Ascending aorta (tissue), 2 donors: Measurements from ENCODE around the gene BRI3BP. TPM values are rescaled to one million over a fixed set of nuclear protein-coding genes. Genes with fewer than 3 reads are reported as not detected.
"Not testable (repeated sequence)": the region's sequence is repeated elsewhere in the genome, so short reads cannot be mapped to it uniquely, and the experiment has no call there.

Experiments
- DNase-seq, 2 donors: peaks; one replicate each; pipeline ENCODE4 v3.0.0-alpha.2; 2019; ENCODE audit warnings: low spot score in 2 of 2
- H3K27ac ChIP-seq, 2 donors: fragments of 200-600 bp; sonication (generic); one replicate each; pipeline ENCODE4 v1.5.1; 2016 to 2017; ENCODE audit warnings: mild to moderate bottlenecking in 1 of 2
- H3K27me3 ChIP-seq: fragments of 200-600 bp; sonication (generic); one replicate; pipeline ENCODE4 v1.5.1; 2017
- H3K36me3 ChIP-seq, 2 donors: fragments of 200-600 bp; sonication (generic); one replicate each; pipeline ENCODE4 v1.5.1; 2016
- H3K4me1 ChIP-seq, 2 donors: fragments of 200-600 bp; sonication (generic); one replicate each; pipeline ENCODE4 v1.5.1; 2016 to 2017; ENCODE audit warnings: mild to moderate bottlenecking in 1 of 2
- H3K4me3 ChIP-seq, 2 donors: fragments of 200-600 bp; sonication (generic); one replicate each; pipeline ENCODE4 v1.5.1; 2016 to 2017; ENCODE audit warnings: mild to moderate bottlenecking in 1 of 2
- H3K9me3 ChIP-seq, 2 donors: fragments of 200-600 bp; sonication (generic); one replicate each; pipeline ENCODE4 v1.5.1; 2016
- intact Hi-C: fragments of 100-400 bp; cut with DNase I; formaldehyde crosslinking; loops from one replicate; pipeline ENCODE4 v1.15.1; 2023
- total RNA-seq: library from RNA; depleted of rRNA; stranded (reverse); fragments of >200 nt; gene quantifications from one replicate; pipeline ENCODE4 v1.1.0, GENCODE V29; 2016
- TF ChIP-seq, protein P1 (sequence below), 3 experiments: fragments of 200-600 bp in 2 of 3; fragments of 450-650 bp in 1 of 3; sonication (generic) in 2 of 3; IDR thresholded peaks; one replicate each; pipeline ENCODE4 v1.5.1; 2016 to 2019; ENCODE audit warnings: antibody characterized with exemption in 3 of 3, mild to moderate bottlenecking in 1 of 3, moderate library complexity in 1 of 3

BRI3BP gene
- total RNA-seq, 1 donor from 2014 or later: 2.1 TPM

DNA sequence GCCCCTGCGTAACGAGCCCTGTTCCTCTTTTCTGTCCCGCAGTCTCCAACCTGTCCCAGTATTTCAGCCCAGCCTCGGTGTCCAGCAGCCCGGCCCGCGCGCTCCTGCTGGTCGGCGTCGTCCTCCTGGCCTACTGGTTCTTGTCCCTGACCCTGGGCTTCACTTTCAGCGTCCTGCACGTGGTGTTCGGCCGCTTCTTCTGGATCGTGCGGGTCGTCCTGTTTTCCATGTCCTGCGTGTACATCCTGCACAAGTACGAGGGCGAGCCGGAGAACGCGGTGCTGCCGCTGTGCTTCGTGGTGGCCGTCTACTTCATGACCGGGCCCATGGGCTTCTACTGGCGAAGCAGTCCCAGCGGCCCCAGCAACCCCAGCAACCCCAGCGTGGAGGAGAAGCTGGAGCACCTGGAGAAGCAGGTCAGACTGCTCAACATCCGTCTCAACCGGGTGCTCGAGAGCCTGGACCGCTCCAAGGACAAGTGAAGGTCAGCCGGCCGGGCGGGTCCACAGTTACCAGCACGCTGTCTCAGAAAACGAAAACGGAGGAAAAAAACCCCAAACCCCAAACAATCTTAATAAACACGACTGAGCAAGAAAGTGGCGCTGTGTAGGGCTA, 31.6 kb downstream of the BRI3BP start:
- TF ChIP-seq, protein P1, sequence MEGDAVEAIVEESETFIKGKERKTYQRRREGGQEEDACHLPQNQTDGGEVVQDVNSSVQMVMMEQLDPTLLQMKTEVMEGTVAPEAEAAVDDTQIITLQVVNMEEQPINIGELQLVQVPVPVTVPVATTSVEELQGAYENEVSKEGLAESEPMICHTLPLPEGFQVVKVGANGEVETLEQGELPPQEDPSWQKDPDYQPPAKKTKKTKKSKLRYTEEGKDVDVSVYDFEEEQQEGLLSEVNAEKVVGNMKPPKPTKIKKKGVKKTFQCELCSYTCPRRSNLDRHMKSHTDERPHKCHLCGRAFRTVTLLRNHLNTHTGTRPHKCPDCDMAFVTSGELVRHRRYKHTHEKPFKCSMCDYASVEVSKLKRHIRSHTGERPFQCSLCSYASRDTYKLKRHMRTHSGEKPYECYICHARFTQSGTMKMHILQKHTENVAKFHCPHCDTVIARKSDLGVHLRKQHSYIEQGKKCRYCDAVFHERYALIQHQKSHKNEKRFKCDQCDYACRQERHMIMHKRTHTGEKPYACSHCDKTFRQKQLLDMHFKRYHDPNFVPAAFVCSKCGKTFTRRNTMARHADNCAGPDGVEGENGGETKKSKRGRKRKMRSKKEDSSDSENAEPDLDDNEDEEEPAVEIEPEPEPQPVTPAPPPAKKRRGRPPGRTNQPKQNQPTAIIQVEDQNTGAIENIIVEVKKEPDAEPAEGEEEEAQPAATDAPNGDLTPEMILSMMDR (IDR thresholded peaks at IDR 0.05): no peak
- no peak overlapping the region for H3K27ac ChIP-seq
- no peak for DNase-seq

DNA sequence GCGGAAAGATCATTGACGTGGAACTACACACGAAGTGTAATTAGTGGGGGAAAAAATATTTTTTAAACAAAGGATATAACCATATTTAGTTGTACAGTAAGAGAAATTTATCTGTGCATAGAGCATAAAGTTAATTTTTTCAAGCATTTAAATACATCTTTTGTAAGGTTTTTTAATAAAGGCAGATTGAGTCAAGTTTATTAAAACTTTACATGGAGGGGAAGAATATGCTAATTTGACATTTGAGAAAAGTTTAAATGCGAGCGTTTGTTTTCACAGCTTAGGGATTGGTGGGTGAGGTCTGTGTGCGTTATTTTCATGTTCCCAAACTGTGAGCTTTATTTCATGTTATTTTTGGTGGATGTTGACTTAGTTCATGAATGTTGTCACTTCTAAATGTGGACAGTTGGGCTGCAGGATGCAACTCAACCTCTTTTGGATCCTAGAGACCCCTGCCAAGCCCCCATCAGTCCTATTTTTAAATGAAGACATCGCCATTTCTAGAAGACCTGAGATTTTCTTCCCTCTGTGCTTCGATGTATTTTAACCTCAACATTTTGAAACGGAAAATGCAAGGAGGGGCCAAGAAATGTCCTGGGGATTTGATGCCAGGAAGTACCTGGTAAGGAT, 32.3 kb downstream of the BRI3BP start:
- Histone ChIP-seq H3K27ac (no peak overlapping the region), H3K9me3 (no peaks in the 10 kb centered on the region), H3K36me3 (no peaks in the 10 kb centered on the region), H3K4me3 (no peak overlapping the region), H3K4me1 (no peaks in the 10 kb centered on the region), H3K27me3 (no peaks in the 10 kb centered on the region)
- intact Hi-C loops: no loop called here
- TF ChIP-seq, protein P1 (IDR thresholded peaks at IDR 0.05): no peak
- no peak for DNase-seq

More for the DNA sequence above, 31.6 kb downstream of the BRI3BP start:
- Histone ChIP-seq H3K36me3 (no peaks in the 10 kb centered on the region), H3K4me1 (no peaks in the 10 kb centered on the region), H3K27me3 (no peaks in the 10 kb centered on the region), H3K9me3 (no peaks in the 10 kb centered on the region), H3K4me3 (no peak overlapping the region)
- intact Hi-C loops: no loop called here

DNA sequence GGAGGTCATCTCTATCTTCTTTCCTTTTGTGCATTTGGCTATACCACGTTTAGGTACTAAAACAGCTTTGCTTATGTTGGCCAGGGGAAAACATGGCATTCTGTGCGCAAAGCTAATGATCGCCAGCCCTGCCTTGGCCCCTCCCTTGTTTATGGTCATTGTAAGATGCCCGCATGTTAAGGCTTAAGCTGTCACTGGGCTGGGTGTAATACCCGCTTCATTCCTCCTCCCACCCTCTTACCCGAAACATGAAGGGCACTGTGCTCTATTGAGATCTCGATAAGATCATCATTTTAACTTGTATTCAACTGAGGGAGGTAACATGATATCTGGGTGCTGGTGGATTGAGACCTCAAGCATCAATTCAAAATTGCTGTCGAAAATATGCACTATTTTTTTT, 34.7 kb downstream of the BRI3BP start:
- no peak for DNase-seq
- H3K4me3 ChIP-seq: no peak overlapping the region
- no peaks in the 10 kb centered on the region for H3K27me3 ChIP-seq
- TF ChIP-seq, protein P1 (IDR thresholded peaks at IDR 0.05): no peak
- no peaks in the 10 kb centered on the region for H3K9me3 ChIP-seq
- intact Hi-C loops: no loop called here
- H3K27ac ChIP-seq: no peak overlapping the region
- H3K4me1 ChIP-seq: no peaks in the 10 kb centered on the region
- no peaks in the 10 kb centered on the region for H3K36me3 ChIP-seq

DNA sequence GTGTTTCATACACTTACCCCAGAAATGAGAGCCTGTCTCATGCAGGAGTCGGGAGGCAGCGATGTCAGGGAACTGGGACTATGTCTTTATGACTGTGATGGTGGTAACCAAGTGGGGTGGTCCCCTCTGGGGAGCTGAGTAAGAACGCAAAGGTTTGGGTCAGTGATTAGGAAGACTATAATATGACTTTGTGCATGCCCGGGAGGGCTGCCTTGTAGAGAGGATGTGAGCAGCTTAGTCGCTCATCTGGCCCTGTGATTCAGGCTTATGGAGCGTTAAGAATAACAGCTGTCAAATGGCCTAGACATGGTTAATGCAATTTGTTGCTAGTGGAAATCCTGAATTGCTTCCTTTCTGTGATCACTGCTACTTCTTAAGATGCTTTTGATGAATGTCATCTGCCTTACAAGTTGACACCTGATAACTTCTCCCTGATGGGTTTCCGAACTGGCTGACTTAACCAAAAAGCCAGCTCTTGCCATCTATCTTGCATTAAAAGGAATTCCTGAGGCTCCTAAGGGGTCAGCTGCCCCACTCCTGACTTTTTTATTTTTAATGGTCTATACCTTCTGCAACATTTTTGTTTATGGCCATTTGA, 36.4 kb downstream of the BRI3BP start:
- no peak overlapping the region for H3K27ac ChIP-seq
- no peaks in the 10 kb centered on the region for H3K4me1 ChIP-seq
- TF ChIP-seq, protein P1 (IDR thresholded peaks at IDR 0.05): no peak
- intact Hi-C loops: no loop called here
- H3K9me3 ChIP-seq: no peaks in the 10 kb centered on the region
- no peak overlapping the region for H3K4me3 ChIP-seq
- DNase-seq: no peak
- no peaks in the 10 kb centered on the region for H3K36me3 ChIP-seq
- H3K27me3 ChIP-seq: no peaks in the 10 kb centered on the region

DNA sequence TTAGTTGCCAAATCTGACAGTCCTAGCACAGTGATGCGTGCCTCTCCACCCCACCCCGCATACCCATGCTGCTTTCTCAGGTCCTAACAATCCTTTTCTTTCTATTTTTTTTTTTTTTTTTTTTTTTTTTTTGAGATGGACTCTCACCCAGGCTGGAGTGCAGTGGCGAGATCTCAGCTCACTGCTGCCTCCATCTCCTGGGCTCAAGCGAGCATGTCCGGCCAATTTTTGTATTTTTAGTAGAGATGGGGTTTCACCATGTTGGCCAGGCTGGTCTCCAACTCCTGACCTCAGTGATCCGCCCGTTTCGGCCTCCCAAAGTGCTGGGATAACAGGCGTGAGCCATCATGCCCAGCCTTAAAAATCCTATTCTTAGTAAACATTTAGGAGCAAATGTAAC, 38.0 kb downstream of the BRI3BP start:
- DNase-seq, H3K4me3 ChIP-seq, H3K36me3 ChIP-seq, intact Hi-C loops, H3K4me1 ChIP-seq, H3K27me3 ChIP-seq, H3K27ac ChIP-seq, H3K9me3 ChIP-seq: not testable (repeated sequence)

DNA sequence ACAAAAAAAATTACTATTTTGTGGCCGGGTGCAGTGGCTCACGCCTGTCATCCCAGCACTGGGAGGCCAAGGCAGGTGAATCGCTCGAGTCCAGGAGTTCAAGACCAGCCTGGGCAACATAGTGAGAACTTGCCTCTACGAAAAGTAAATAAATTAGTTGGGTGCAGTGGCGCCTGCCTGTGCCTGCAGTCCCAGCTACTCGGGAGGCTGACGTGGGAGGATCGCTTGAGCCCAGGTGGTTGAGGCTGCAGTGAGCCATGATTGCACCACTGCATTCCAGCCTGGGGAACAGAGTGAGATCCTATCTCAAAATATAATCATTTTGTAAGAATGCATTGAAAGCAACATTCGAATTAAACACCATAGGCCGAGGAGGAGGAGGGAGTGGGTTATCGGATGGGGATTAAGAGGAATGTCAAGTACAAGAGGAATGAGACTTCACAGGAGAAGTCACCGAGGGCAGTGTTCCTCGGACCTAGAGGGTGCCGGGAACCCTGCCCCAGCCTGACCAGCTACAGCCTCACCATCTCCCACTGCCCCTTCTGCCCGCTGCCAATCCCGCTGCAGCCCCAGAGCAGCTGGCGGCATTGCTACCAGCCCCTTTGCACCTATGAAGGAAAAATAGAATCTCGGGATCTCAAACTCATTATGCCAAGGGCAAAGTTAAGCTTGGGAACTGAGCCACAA, 39.2 kb downstream of the BRI3BP start:
- intact Hi-C loops: no loop called here
- TF ChIP-seq, protein P1 (IDR thresholded peaks at IDR 0.05): no peak
- DNase-seq: no peak
- Histone ChIP-seq H3K27ac (no peak overlapping the region), H3K9me3 (no peaks in the 10 kb centered on the region), H3K27me3 (no peaks in the 10 kb centered on the region), H3K4me3 (no peak overlapping the region), H3K4me1 (no peaks in the 10 kb centered on the region), H3K36me3 (no peaks in the 10 kb centered on the region)
